Left lung (tissue), 10 donors: ENCODE measurements around the gene SLC6A11. TPM values are rescaled to one million over a fixed set of nuclear protein-coding genes. Genes with fewer than 3 reads are reported as not detected.

Experiments used
- ATAC-seq: fragments of 200-7000 bp; cut with Tn5 transposase; one replicate; pipeline ENCODE4 v1.9.1; 2020; ENCODE audit warnings: moderate library complexity
- DNase-seq, 4 donors: peaks; one replicate each; pipeline ENCODE4 v3.0.0-alpha.2; 2013 to 2020
- H3K27ac ChIP-seq, 2 donors: fragments of 200-600 bp; sonication (generic) in 1 of 2; one replicate each; pipeline versions ENCODE4 v1.5.0 to v1.8.0; 2020 to 2021
- H3K27me3 ChIP-seq, 2 donors: fragments of 200-600 bp; sonication (generic) in 1 of 2; one replicate each; pipeline versions ENCODE4 v1.5.0 to v1.8.0; 2020 to 2021
- H3K36me3 ChIP-seq, 2 donors: fragments of 200-600 bp; sonication (generic) in 1 of 2; one replicate each; pipeline versions ENCODE4 v1.5.0 to v1.8.0; 2020 to 2021
- H3K4me1 ChIP-seq, 2 donors: fragments of 200-600 bp; one replicate each; pipeline ENCODE4 v1.8.0; 2021
- H3K4me3 ChIP-seq, 2 donors: fragments of 200-600 bp; sonication (generic) in 1 of 2; one replicate each; pipeline versions ENCODE4 v1.5.0 to v1.8.0; 2020 to 2021; ENCODE audit warnings: mild to moderate bottlenecking in 1 of 2
- H3K9me3 ChIP-seq, 2 donors: fragments of 200-600 bp; sonication (generic) in 1 of 2; one replicate each; pipeline versions ENCODE4 v1.5.0 to v1.8.0; 2020 to 2021
- CTCF ChIP-seq, 2 donors: fragments of 200-600 bp; sonication (generic) in 1 of 2; IDR thresholded peaks; one replicate each; pipeline versions ENCODE4 v1.5.0 to v1.8.0; 2021; ENCODE audit warnings: antibody characterized with exemption in 2 of 2
- intact Hi-C, 2 donors: fragments of 100-400 bp; cut with DNase I; formaldehyde crosslinking; loops; one replicate each; pipeline versions ENCODE4 v1.11.2 to v1.14.2; 2022
- polyA plus RNA-seq, 6 donors: library from polyadenylated mRNA; unstranded; fragments of 120-200 nt; gene quantifications; one replicate each; pipeline ENCODE4 v1.2.1, GENCODE V29; 2013; ENCODE audit not compliant: insufficient read length in 6 of 6
- total RNA-seq, 2 donors: library from RNA; stranded (reverse); fragmentation: NEBNext Ultra II Directional; extraction: Animal tissue kit (Norgen Biotek cat#: 25700); gene quantifications; one replicate each; pipeline ENCODE4 v1.2.1, GENCODE V29; 2021
- donor health status: DM: no; HTN: yes; CAD: no.
- donor health status: DM: no; HTN: no; CAD: no.

The SLC6A11 gene
- total and polyA plus RNA-seq, 8 donors, result 0.07 to 0.31 (median 0.18) TPM; not detected in 2

DNA sequence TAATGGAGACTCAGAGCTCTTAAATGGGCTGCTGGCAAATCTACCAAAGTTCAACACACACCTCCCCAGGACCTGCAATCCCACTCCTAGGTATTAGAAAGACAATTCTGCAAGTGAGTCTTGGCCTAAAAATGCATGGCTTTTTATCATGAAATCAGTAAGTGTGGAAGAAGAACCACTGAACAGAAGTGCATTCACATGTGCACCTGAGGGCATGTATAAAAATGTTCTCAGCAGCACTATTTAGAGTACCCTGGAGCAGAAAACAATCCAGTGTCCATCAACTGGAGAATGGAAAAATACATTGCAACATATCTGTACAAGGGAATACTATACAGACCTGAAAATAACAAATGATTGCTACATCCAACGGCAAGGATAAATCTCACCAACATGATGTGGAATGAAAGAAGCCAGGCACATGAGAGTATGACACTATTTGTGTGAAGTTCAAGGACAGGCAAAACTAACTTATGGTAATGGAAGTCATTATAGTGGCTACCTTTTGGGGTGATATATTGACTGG is 168.4 kb downstream of the SLC6A11 start:
- no peak for TF ChIP-seq CTCF (IDR thresholded peaks at IDR 0.05)
- Histone ChIP-seq H3K9me3 (no peaks in the 10 kb centered on the region), H3K4me3 (no peak overlapping the region), H3K27me3 (peaks cover 0 to 6% of the 10 kb centered on the region in 2 donors), H3K36me3 (no peaks in the 10 kb centered on the region), H3K27ac (no peak overlapping the region), H3K4me1 (peaks cover 3 to 11% of the 10 kb centered on the region in 2 donors)
- DNase-seq, result no peak
- no peak for ATAC-seq
- intact Hi-C loops, result no loop called here

DNA sequence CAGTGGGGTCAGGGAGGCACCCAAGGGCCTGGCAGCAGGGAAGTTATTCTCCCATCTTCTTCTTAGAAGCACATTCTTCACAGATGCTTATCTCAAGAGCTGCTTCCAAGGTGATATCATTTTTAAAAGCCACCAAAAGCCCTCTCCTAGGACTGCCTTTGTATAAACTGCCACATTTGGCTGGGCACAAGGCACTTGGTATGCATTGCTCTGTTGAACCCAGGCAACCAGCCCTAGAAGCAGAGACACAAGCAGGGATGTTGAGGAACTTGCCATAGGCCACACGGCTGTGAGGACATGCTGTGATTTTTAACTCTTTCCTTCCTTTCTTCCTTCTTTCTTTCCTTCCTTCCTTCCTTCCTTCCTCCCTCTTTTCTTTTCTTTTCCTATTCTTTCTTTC is 169.2 kb downstream of the SLC6A11 start:
- no peak for DNase-seq
- intact Hi-C loops, result no loop called here
- Histone ChIP-seq H3K4me1 (peaks cover 3 to 11% of the 10 kb centered on the region in 2 donors), H3K27me3 (peaks cover 0 to 14% of the 10 kb centered on the region in 2 donors), H3K27ac (no peak overlapping the region), H3K9me3 (no peaks in the 10 kb centered on the region), H3K36me3 (no peaks in the 10 kb centered on the region), H3K4me3 (no peak overlapping the region)
- TF ChIP-seq CTCF (IDR thresholded peaks at IDR 0.05), result no peak
- ATAC-seq, result no peak

GRCh38 chr3:10986592-10986991 is 170.6 kb downstream of the SLC6A11 start:
- ATAC-seq, result no peak
- H3K36me3 ChIP-seq, result no peaks in the 10 kb centered on the region
- H3K4me1 ChIP-seq, result peaks cover 3 to 11% of the 10 kb centered on the region in 2 donors
- peaks cover 5 to 28% of the 10 kb centered on the region in 2 donors for H3K27me3 ChIP-seq
- H3K9me3 ChIP-seq, result no peaks in the 10 kb centered on the region
- no peak for TF ChIP-seq CTCF (IDR thresholded peaks at IDR 0.05)
- intact Hi-C loops, result no loop called here
- DNase-seq, result no peak
- H3K27ac ChIP-seq, result no peak overlapping the region
- H3K4me3 ChIP-seq, result no peak overlapping the region

GRCh38 chr3:10988001-10988665 is 172.1 kb downstream of the SLC6A11 start:
- peaks cover 14 to 37% of the 10 kb centered on the region in 2 donors for H3K27me3 ChIP-seq
- no peak overlapping the region for H3K27ac ChIP-seq
- H3K4me3 ChIP-seq, result no peak overlapping the region
- peaks cover under 1 to 6% of the 10 kb centered on the region in 2 donors for H3K4me1 ChIP-seq
- no peak for TF ChIP-seq CTCF (IDR thresholded peaks at IDR 0.05)
- intact Hi-C loops, result no loop called here
- H3K36me3 ChIP-seq, result no peaks in the 10 kb centered on the region
- no peaks in the 10 kb centered on the region for H3K9me3 ChIP-seq
- no peak for ATAC-seq
- no peak for DNase-seq

GRCh38 chr3:10988991-10989484 is 173.0 kb downstream of the SLC6A11 start:
- no peaks in the 10 kb centered on the region for H3K4me1 ChIP-seq
- H3K36me3 ChIP-seq, result no peaks in the 10 kb centered on the region
- no peak overlapping the region for H3K4me3 ChIP-seq
- H3K27me3 ChIP-seq, result peaks cover 23 to 46% of the 10 kb centered on the region in 2 donors
- ATAC-seq (no peak), DNase-seq (no peak)
- no peaks in the 10 kb centered on the region for H3K9me3 ChIP-seq
- intact Hi-C loops, result no loop called here
- no peak overlapping the region for H3K27ac ChIP-seq
- TF ChIP-seq CTCF (IDR thresholded peaks at IDR 0.05), result no peak

Other genes starting within 250 kb of the SLC6A11 start
- gene SLC6A1, start 176.5 kb downstream of the SLC6A11 start, total RNA-seq, result 1 to 10 TPM in 1 of 2 donors, under 1 TPM in 1; 0.97 to 1.7 TPM
- gene SLC6A1, start 176.5 kb downstream of the SLC6A11 start, polyA plus RNA-seq, result 1 to 10 TPM; 4.5 to 7.2 (median 5.5) TPM